Measurements from ENCODE around the gene CEACAM5.

DNA sequence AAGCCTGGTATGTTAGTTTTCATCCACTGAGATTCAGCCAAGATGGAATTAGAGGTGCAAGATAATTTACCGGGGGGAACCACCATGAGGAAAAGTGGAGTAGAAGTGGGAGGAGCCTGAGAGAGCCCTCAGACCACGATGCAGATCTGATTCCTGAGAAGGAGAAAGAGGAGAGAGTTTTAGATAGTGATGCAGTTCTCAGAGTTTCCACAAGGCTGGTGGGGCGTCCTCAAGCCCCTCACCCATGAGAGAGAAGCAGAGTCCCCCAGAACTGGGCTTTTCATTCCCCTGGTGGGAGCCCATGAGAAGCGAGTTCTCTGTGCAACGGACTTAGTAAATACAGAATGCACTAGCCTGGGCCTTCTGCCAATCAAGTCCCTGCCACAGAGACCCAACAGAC, 18.1 kb downstream of the CEACAM5 start:
- TF ChIP-seq, protein P1, sequence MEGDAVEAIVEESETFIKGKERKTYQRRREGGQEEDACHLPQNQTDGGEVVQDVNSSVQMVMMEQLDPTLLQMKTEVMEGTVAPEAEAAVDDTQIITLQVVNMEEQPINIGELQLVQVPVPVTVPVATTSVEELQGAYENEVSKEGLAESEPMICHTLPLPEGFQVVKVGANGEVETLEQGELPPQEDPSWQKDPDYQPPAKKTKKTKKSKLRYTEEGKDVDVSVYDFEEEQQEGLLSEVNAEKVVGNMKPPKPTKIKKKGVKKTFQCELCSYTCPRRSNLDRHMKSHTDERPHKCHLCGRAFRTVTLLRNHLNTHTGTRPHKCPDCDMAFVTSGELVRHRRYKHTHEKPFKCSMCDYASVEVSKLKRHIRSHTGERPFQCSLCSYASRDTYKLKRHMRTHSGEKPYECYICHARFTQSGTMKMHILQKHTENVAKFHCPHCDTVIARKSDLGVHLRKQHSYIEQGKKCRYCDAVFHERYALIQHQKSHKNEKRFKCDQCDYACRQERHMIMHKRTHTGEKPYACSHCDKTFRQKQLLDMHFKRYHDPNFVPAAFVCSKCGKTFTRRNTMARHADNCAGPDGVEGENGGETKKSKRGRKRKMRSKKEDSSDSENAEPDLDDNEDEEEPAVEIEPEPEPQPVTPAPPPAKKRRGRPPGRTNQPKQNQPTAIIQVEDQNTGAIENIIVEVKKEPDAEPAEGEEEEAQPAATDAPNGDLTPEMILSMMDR (IDR thresholded peaks at IDR 0.05; ENCODE audit: low read depth, low read length), result no peak
- no peak for TF ChIP-seq POLR2A (IDR thresholded peaks at IDR 0.05; ENCODE audit: extremely low read depth, insufficient read length)
